GM11168 (cell line): ENCODE results near the gene XPO4.

Experiments
- in situ Hi-C: fragments of 300-500 bp; cut with MboI; formaldehyde crosslinking; loops from one replicate; pipeline ENCODE4 v1.12.0; 2022; ENCODE audit warnings: low sequenced_read_pairs; ENCODE audit not compliant: unreplicated experiment

Gene XPO4

DNA sequence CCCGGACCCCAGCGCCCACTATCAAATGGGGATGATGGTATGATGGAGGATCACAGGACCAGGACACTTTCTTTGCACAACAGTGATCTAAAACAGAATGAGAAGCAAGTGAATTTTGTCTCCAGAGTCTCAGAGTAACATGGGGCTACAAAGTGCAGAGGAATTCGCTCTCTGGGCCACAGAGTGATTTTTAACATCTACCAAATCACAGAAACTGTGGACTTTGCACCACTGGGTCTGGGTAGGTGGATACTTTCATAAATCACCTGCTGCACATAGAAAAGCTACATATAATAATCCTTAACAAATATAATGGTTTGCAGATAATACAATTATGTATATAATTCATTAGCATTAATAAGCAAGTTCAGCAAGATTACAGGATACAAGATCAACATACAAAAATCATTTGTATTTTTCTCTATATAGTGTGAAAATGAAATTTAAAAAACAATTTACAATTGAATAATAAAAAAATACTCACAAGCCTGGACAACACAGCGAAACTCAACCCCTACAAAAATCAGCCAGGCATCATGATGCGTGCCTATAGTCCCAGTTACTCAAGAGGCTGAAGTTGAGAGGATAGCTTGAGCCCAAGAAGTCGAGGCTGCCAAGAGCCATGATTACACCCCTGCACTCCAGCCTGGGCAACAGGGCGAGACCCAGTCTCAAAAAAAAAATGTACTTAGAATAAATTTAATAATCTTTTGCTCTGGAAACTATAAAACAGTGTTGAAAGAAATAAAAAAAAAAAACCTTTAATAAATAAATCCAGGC is 68.5 kb downstream of the XPO4 start:
- in situ Hi-C loops: loop anchor here (10.0 kb wide), 1 partner anchor 119 kb away; no protein-coding TSS in a partner anchor

DNA sequence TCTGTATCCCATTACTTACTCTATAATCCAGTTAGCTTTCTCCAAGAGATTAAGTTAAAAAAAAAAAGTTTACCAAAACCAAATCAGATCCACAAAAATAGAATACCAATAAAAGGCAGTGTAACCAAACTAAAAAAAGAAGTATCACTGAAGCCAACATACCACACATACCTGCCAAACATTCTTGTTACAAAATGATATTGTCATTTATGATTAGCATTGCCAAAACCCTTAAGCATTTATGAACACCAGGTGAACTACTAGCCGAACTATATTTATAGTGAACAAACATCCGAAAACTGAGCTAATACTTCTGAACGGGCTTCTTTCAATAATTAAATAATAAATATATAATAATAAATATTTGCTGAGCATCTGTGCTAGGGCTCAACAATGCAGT is 69.7 kb downstream of the XPO4 start:
- in situ Hi-C loops: loop anchor here (10.0 kb wide), 1 partner anchor 118 kb away; no protein-coding TSS in a partner anchor

DNA sequence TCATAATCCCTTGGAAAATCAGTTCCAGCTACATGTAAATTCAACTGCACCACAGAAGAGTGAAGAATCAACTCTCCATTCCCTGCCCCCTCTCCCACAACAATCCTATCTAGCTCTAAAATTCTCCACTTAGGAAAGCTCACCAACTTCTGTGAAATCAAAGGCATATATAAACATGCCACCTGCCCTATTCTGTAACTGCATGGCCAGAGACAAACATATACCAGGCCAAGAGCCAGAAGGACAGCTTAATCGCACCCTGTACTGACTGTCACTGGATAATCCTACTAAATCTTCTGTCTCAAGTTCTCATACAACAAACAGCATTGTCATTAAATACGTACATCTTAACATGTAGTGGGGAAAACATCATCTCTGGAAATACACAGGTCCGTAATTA is 70.6 kb downstream of the XPO4 start:
- in situ Hi-C loops: loop anchor here (10.0 kb wide), 1 partner anchor 117 kb away; no protein-coding TSS in a partner anchor

DNA sequence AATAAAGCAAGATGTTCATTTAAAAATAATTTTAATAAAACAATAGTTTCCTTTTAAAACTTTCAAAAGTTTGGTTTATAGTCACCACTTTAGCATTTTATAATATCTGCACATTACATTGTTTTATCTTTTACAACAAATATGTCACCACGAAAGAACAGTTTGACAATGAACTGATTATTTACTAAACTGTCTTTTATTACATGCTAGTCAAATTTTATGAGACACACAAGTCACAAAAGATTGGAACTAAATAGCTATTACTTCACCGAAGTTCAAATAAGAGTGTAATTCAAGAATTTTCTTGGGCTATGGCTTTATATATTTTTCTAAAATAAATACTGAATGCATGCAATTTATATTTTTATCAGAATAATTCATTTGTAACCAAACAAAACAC is 71.3 kb downstream of the XPO4 start:
- in situ Hi-C loops: loop anchor here (10.0 kb wide), 1 partner anchor 116 kb away; no protein-coding TSS in a partner anchor

GRCh38 chr13:20828539-20829364 is 73.8 kb downstream of the XPO4 start:
- in situ Hi-C loops: no loop called here

- in situ Hi-C loops: no loop called here
Measured at GRCh38 chr13:20826843-20827560, 75.5 kb downstream of the XPO4 start.

GRCh38 chr13:20826301-20826700 is 76.2 kb downstream of the XPO4 start:
- in situ Hi-C loops: no loop called here

- in situ Hi-C loops: no loop called here
Measured at GRCh38 chr13:20825477-20825875, 77.1 kb downstream of the XPO4 start.

DNA sequence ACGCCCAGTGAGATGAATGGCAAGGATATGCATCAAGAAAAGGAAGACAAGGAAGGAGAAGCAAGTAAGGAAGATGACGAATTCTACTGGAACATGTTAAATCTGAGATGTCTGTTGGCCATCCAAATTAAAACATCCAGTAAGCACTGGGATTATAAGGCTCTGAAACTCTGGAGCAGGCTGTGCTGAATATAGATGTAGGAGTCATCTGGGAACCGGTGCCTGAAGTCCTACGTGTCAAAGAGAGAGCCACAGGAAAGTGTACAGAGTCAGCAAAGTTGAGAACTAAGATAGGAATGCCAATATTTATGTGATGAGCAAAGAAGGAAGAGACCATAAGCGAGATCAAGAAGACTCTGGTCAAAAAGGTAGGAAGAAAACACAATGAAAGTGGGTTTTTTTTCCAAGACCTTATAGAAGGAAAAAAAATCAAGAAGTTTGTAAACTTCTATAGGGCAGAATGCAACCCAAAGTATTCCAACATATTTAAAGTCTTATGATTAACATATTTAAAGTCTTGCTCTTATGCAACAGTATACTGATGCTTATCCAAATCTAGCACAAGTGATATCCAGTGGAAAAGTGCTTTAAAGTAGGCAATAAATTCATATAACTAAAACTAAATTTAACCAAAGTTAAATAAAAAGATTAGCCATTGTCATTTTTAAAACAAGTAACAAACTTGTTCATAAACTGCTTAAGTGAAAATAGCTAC is 77.6 kb downstream of the XPO4 start:
- in situ Hi-C loops: loop anchor here (25.0 kb wide), 1 partner anchor 638 kb away; the partner anchor contains the start of gene GJB2

DNA sequence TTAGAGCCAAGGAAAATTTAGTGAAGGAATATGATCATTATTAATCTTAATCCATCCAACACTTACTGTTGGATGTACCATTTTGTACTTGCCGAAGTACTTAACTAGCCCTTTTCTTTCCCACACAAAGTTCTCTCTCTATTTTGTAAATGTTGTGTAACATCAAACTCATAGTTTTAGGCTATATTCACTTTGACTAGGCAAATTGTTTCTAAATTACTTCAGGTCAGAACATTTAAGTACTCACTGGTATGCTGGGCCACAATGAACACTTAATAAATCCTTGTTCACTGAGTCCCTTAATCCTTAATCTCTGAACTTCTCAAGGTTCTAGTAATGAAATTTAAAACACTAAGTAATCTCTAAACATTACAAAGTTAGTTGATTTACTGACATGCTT is 79.5 kb downstream of the XPO4 start:
- in situ Hi-C loops: loop anchor here (25.0 kb wide), 1 partner anchor 636 kb away; the partner anchor contains the start of gene GJB2

- in situ Hi-C loops: loop anchor here (25.0 kb wide), 1 partner anchor 635 kb away; the partner anchor contains the start of gene GJB2
Measured at GRCh38 chr13:20822406-20822805, 80.1 kb downstream of the XPO4 start.

DNA sequence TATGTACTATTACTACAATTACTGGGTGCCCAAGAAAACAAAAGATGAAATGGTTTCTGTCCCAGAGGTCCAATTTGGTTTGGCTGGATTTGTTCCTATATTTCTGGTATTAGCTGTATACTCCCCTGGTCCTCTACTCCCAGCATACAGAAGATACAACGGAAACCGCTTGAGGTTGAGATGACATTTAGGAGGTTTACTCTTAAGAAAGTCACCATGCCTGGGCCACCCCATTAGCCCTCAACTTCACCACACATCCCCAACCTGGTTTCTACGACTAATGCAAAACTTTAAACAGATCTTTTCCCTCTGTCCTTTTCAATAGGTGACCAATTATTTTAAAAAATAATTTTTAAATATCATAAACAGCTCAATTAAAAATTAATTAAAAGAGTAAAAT is 82.8 kb downstream of the XPO4 start:
- in situ Hi-C loops: loop anchor here (5.0 to 25.0 kb wide), 2 partner anchors 322 to 632 kb away; partner anchors contain the start of gene GJB2

GRCh38 chr13:20815464-20815863 is 87.1 kb downstream of the XPO4 start:
- in situ Hi-C loops: loop anchor here (5.0 to 25.0 kb wide), 2 partner anchors 318 to 628 kb away; partner anchors contain the start of gene GJB2

DNA sequence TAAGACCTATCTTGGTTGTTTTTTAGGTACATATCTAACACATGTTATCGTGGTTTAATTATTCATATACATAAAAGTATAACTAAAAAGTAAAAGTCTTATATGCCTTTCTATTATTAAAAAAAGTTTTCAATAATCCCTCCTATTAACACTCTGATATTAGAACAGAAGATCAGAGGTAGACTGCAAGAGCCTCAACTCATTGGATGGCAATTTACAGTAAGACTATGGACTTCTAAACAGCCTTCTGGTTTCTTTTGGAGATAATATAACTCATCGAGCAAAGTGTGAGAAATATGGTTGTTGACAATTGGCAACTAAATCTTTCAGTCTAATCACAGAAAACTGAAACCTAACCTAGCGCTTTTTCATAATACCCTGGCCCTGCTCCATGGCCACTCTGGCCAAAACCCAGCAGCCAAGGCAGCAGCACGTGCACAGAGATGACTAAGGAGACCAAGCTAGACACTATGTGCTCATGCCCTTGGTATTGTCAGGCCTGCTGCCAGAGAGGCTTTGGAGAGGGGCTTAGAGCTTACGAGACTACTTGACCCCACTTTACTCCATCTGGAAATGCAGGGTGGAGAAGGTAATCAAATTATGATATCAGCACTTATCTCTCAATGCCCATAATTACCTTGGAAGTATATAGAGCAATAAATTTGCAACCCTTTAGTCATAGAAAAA is 88.2 kb downstream of the XPO4 start:
- in situ Hi-C loops: loop anchor here (25.0 kb wide), 1 partner anchor 627 kb away; the partner anchor contains the start of gene GJB2

GRCh38 chr13:20812890-20813289 is 89.7 kb downstream of the XPO4 start:
- in situ Hi-C loops: loop anchor here (25.0 kb wide), 1 partner anchor 626 kb away; the partner anchor contains the start of gene GJB2

GRCh38 chr13:20810808-20811207 is 91.7 kb downstream of the XPO4 start:
- in situ Hi-C loops: loop anchor here (25.0 kb wide), 1 partner anchor 624 kb away; the partner anchor contains the start of gene GJB2

DNA sequence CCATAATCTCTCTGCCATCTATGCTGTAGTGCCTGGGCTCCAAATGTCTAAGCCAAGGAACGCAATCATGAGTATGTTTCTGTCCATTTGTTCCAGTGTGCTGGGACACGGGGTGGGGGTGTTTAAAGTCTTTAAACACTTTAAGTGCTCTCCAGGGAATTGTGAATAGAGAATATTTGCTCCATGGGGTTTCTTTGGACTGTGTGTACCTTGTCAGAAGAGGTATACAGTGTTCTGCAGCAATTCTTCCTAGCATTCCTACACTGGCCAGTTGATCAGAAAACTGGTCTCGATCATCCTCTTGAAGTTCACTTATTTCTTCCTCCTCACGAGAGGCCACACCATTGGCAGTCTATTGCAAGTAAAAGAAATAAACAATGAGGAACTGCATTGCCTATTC is 93.7 kb downstream of the XPO4 start:
- in situ Hi-C loops: loop anchor here (25.0 kb wide), 1 partner anchor 622 kb away; the partner anchor contains the start of gene GJB2

GRCh38 chr13:20803180-20803965 is 99.2 kb downstream of the XPO4 start:
- in situ Hi-C loops: loop anchor here (25.0 kb wide), 1 partner anchor 616 kb away; the partner anchor contains the start of gene GJB2
